HG03103 (cell line): ENCODE data around the gene C17orf107.

Source experiments
- ATAC-seq: cut with Tn5 transposase; IDR thresholded peaks from one replicate; pipeline ENCODE4 v1.9.1; 2021; ENCODE audit warnings: low read depth; ENCODE audit not compliant: unreplicated experiment

C17orf107 gene

GRCh38 chr17:4947411-4948165 is 48.3 kb downstream of the C17orf107 start:
- no peak for ATAC-seq

- ATAC-seq: no peak
These were observed 49.0 kb downstream of the C17orf107 start, which contains the start of gene PFN1 for GRCh38 chr17:4948166-4948930. Gene PFN1, minus strand, starts transcription at chr17:4948530. Its CDS starts 136 bp downstream, at chr17:4948394.

- ATAC-seq: no peak
These were observed 49.6 kb downstream of the C17orf107 start for GRCh38 chr17:4948931-4949320.

GRCh38 chr17:4949321-4950074 is 50.2 kb downstream of the C17orf107 start:
- ATAC-seq: no peak

- ATAC-seq: no peak
These were observed 50.9 kb downstream of the C17orf107 start for GRCh38 chr17:4950075-4950745.

- ATAC-seq: no peak
These were observed 51.4 kb downstream of the C17orf107 start, which contains the start of gene ENO3 for GRCh38 chr17:4950746-4951204. Gene ENO3, plus strand, starts transcription at chr17:4951119. Its CDS starts 711 bp downstream, at chr17:4951830.

- no peak for ATAC-seq
These were observed 52.1 kb downstream of the C17orf107 start for GRCh38 chr17:4951486-4951885.
